T-cell (primary cell): ENCODE results near the gene PSMD8. TPM values are rescaled to one million over a fixed set of nuclear protein-coding genes. Genes with fewer than 3 reads are reported as not detected.
"Not testable (repeated sequence)": the region's sequence is repeated elsewhere in the genome, so short reads cannot be mapped to it uniquely, and the experiment has no call there.

Source experiments
- ATAC-seq, 4 experiments: fragments of 200-7000 bp in 3 of 4; fragments of 150-1000 bp in 1 of 4; cut with Tn5 transposase; replicated peaks in 1 of 4; 1 replicate in 3 of 4; 2 replicates in 1 of 4; pipeline ENCODE4 v1.10.0; 2021; ENCODE audit warnings: moderate library complexity in 3 of 4, mild to moderate bottlenecking in 2 of 4, moderate number of reproducible peaks in 1 of 4
- CTCF ChIA-PET, 2 donors: fragments of 300-600 bp; sonication (Branson Sonifier 250); formaldehyde crosslinking; loops; one replicate each; lab custom pipeline; 2022; ENCODE audit warnings: antibody characterized with exemption in 2 of 2; lab: Charles Lee
- POLR2A ChIA-PET, 2 donors: fragments of 300-600 bp; sonication (Branson Sonifier 250); formaldehyde crosslinking; loops; one replicate each; lab custom pipeline; 2022; ENCODE audit warnings: antibody characterized with exemption in 2 of 2; lab: Charles Lee
- DNase-seq, 35 experiments: peaks; one replicate each; pipeline versions ENCODE4 v3.0.0 to v3.0.0-alpha.2; 2013 to 2023
- H3K27ac ChIP-seq: one replicate; pipeline ENCODE4 v1.5.1; 2013; ENCODE audit warnings: low read length
- H3K27me3 ChIP-seq, 2 experiments: replicated peaks in 1 of 2; 1 replicate in 1 of 2; 2 replicates in 1 of 2; pipeline versions ENCODE4 v1.6.1 to v1.7.0; 2013; ENCODE audit warnings: low read length in 1 of 2, mixed read lengths in 1 of 2; ENCODE audit not compliant: control insufficient read depth in 2 of 2, insufficient read depth in 2 of 2; ENCODE audit errors: extremely low read depth in 1 of 2
- H3K36me3 ChIP-seq, 2 donors: 1 replicate in 1 of 2; 2 replicates in 1 of 2; pipeline versions ENCODE4 v1.6.1 to v1.7.0; 2013; ENCODE audit warnings: low read length in 1 of 2; ENCODE audit not compliant: control insufficient read depth in 2 of 2, insufficient read depth in 1 of 2; ENCODE audit errors: extremely low read depth in 1 of 2
- H3K4me1 ChIP-seq, 2 experiments: 1 replicate in 1 of 2; 2 replicates in 1 of 2; pipeline versions ENCODE4 v1.6.1 to v1.7.0; 2013; ENCODE audit warnings: low read length in 2 of 2, mixed read lengths in 1 of 2; ENCODE audit not compliant: insufficient read depth in 2 of 2, control insufficient read depth in 1 of 2; ENCODE audit errors: extremely low read depth in 1 of 2
- H3K4me3 ChIP-seq, 2 donors: 1 replicate in 1 of 2; 2 replicates in 1 of 2; pipeline versions ENCODE4 v1.5.1 to v1.7.0; 2013; ENCODE audit warnings: mild to moderate bottlenecking in 2 of 2, low read length in 1 of 2, moderate library complexity in 1 of 2; ENCODE audit not compliant: control insufficient read depth in 1 of 2; ENCODE audit errors: extremely low read depth in 1 of 2
- H3K9me3 ChIP-seq: 2 replicates; pipeline ENCODE4 v1.7.0; 2013
- H3K27ac Mint-ChIP-seq, 2 donors: one replicate each; pipeline ENCODE4 v1.8.0; 2020 to 2021; ENCODE audit warnings: mild to moderate bottlenecking in 2 of 2, mixed read lengths in 2 of 2
- H3K27me3 Mint-ChIP-seq, 2 donors: one replicate each; pipeline ENCODE4 v1.8.0; 2021 to 2022; ENCODE audit warnings: mixed read lengths in 2 of 2
- H3K36me3 Mint-ChIP-seq: one replicate; pipeline ENCODE4 v1.8.0; 2021; ENCODE audit warnings: mixed read lengths
- H3K4me1 Mint-ChIP-seq, 3 donors: one replicate each; pipeline ENCODE4 v1.8.0; 2020 to 2022; ENCODE audit warnings: mixed read lengths in 3 of 3, mild to moderate bottlenecking in 1 of 3
- H3K4me3 Mint-ChIP-seq, 3 donors: one replicate each; pipeline ENCODE4 v1.8.0; 2020 to 2022; ENCODE audit warnings: mild to moderate bottlenecking in 3 of 3, mixed read lengths in 3 of 3, moderate library complexity in 3 of 3
- H3K9me3 Mint-ChIP-seq, 3 donors: one replicate each; pipeline ENCODE4 v1.8.0; 2020 to 2022; ENCODE audit warnings: mixed read lengths in 3 of 3
- WGBS: methylation state at CpG from one replicate; pipeline ENCODE4 v1.1.5; 2013; ENCODE audit warnings: missing lambda C conversion rate; ENCODE audit not compliant: insufficient coverage; 5-methylcytosine and 5-hydroxymethylcytosine counted together
- total RNA-seq, 35 experiments: library from RNA in 6 of 35; stranded (reverse) in 6 of 35; fragments of 120-200 nt in 1 of 35; gene quantifications; one replicate each; pipeline versions ENCODE4 v1.2.1 to v1.2.4 and lab custom pipeline; 2013 to 2026

Gene PSMD8
- total RNA-seq, 5 donors from 2014 or later (not counting 1 experiment from before 2014, with no cell fraction given), result 76.4 to 95.2 (median 85.8) TPM

GRCh38 chr19:38421856-38422255, 47.5 kb downstream of the PSMD8 start:
- ATAC-seq, result no peak
- DNase-seq, result no peak
- H3K27me3 Mint-ChIP-seq, result peaks cover 5 to 6% of the 10 kb centered on the region in 2 donors
- Histone ChIP-seq H3K27me3 (peaks cover 0 to 35% of the 10 kb centered on the region in 2 experiments), H3K36me3 (no peaks in the 10 kb centered on the region), H3K9me3 (no peaks in the 10 kb centered on the region), H3K4me1 (peaks cover 12 to 31% of the 10 kb centered on the region in 2 experiments), H3K4me3 (no peak overlapping the region), H3K27ac (no peak overlapping the region)
- ChIA-PET CTCF (no interaction called here), POLR2A (no interaction called here)
- H3K27ac Mint-ChIP-seq, result no peak overlapping the region
- no peak overlapping the region for H3K4me3 Mint-ChIP-seq
- peaks cover 24 to 38% (median 31%) of the 10 kb centered on the region in 3 donors for H3K4me1 Mint-ChIP-seq
- H3K36me3 Mint-ChIP-seq, result no peaks in the 10 kb centered on the region
- WGBS, result 91% methylated on average over 14 of the region's 14 CpGs
- H3K9me3 Mint-ChIP-seq, result no peaks in the 10 kb centered on the region

GRCh38 chr19:38422438-38422837, 48.1 kb downstream of the PSMD8 start:
- Histone ChIP-seq H3K27ac (no peak overlapping the region), H3K4me3 (no peak overlapping the region), H3K27me3 (peaks cover 0 to 38% of the 10 kb centered on the region in 2 experiments), H3K4me1 (peaks cover 11 to 29% of the 10 kb centered on the region in 2 experiments), H3K36me3 (no peaks in the 10 kb centered on the region), H3K9me3 (no peaks in the 10 kb centered on the region)
- ChIA-PET CTCF (no interaction called here), POLR2A (no interaction called here)
- H3K27me3 Mint-ChIP-seq, result peaks cover 5 to 6% of the 10 kb centered on the region in 2 donors
- H3K4me3 Mint-ChIP-seq, result no peak overlapping the region
- no peak overlapping the region for H3K27ac Mint-ChIP-seq
- ATAC-seq (no peak), DNase-seq (no peak)
- no peaks in the 10 kb centered on the region for H3K9me3 Mint-ChIP-seq
- 94% methylated on average over 6 of the region's 7 CpGs for WGBS
- peaks cover 19 to 32% (median 29%) of the 10 kb centered on the region in 3 donors for H3K4me1 Mint-ChIP-seq
- H3K36me3 Mint-ChIP-seq, result no peaks in the 10 kb centered on the region

- Mint-ChIP-seq H3K27me3 (peaks cover 8 to 15% of the 10 kb centered on the region in 2 donors), H3K4me3 (no peak overlapping the region), H3K9me3 (no peaks in the 10 kb centered on the region), H3K4me1 (peaks cover 15 to 20% (median 20%) of the 10 kb centered on the region in 3 donors), H3K27ac (no peak overlapping the region), H3K36me3 (no peaks in the 10 kb centered on the region)
- H3K27me3 ChIP-seq, result peaks cover 0 to 42% of the 10 kb centered on the region in 2 experiments
- DNase-seq, result no peak
- H3K9me3 ChIP-seq, result no peaks in the 10 kb centered on the region
- 71% methylated on average over 1 of the region's 5 CpGs for WGBS
- H3K4me3 ChIP-seq, result no peak overlapping the region
- no peak for ATAC-seq
- ChIA-PET POLR2A (no interaction called here), CTCF (interaction anchor here in 1 of 2 donors (0.7 kb wide), 1 partner anchor 1804 kb away, joined by 3 read pairs; no protein-coding TSS in a partner anchor)
- H3K27ac ChIP-seq, result no peak overlapping the region
- no peaks in the 10 kb centered on the region for H3K36me3 ChIP-seq
- H3K4me1 ChIP-seq, result peaks cover 0 to 23% of the 10 kb centered on the region in 2 experiments
Observed at GRCh38 chr19:38424272-38424671, 49.9 kb downstream of the PSMD8 start.

GRCh38 chr19:38425222-38425809, 50.9 kb downstream of the PSMD8 start:
- H3K4me3 Mint-ChIP-seq, result peak overlapping the region in 1 of 3 donors; percentile 27
- DNase-seq (no peak), ATAC-seq (no peak)
- H3K27me3 Mint-ChIP-seq, result peaks cover 8 to 18% of the 10 kb centered on the region in 2 donors
- peaks cover 0 to 23% of the 10 kb centered on the region in 2 experiments for H3K4me1 ChIP-seq
- H3K4me1 Mint-ChIP-seq, result peaks cover 18 to 24% (median 23%) of the 10 kb centered on the region in 3 donors
- WGBS, result 94% methylated on average over 3 of the region's 7 CpGs
- ChIA-PET CTCF (no interaction called here), POLR2A (no interaction called here)
- peaks cover 0 to 34% of the 10 kb centered on the region in 2 experiments for H3K27me3 ChIP-seq
- no peak overlapping the region for H3K27ac Mint-ChIP-seq
- no peaks in the 10 kb centered on the region for H3K36me3 Mint-ChIP-seq
- H3K9me3 Mint-ChIP-seq, result no peaks in the 10 kb centered on the region
- H3K27ac ChIP-seq, result no peak overlapping the region
- no peaks in the 10 kb centered on the region for H3K36me3 ChIP-seq
- H3K9me3 ChIP-seq, result no peaks in the 10 kb centered on the region
- H3K4me3 ChIP-seq, result no peak overlapping the region

- no peaks in the 10 kb centered on the region for H3K36me3 Mint-ChIP-seq
- no peaks in the 10 kb centered on the region for H3K9me3 Mint-ChIP-seq
- H3K4me1 Mint-ChIP-seq, result peaks cover 18 to 24% (median 23%) of the 10 kb centered on the region in 3 donors
- POLR2A ChIA-PET, result no interaction called here
- WGBS, result 67% methylated on average over 6 of the region's 20 CpGs
- peak; percentile 40 to 78 (median 54) for ATAC-seq
- Histone ChIP-seq H3K36me3 (no peaks in the 10 kb centered on the region), H3K9me3 (no peaks in the 10 kb centered on the region), H3K4me3 (peak within 1 kb of the TSS in 1 of 2 donors; percentile 17), H3K4me1 (peaks cover 0 to 23% of the 10 kb centered on the region in 2 experiments), H3K27ac (no peak within 1 kb of the TSS), H3K27me3 (peaks cover 0 to 33% of the 10 kb centered on the region in 2 experiments)
- DNase-seq, result peak in 30 of 35 experiments; percentile 12 to 58 (median 28)
- peaks cover 8 to 18% of the 10 kb centered on the region in 2 donors for H3K27me3 Mint-ChIP-seq
- CTCF ChIA-PET, result interaction anchor here in 1 of 2 donors (0.5 kb wide), 1 partner anchor 520 kb away, joined by 3 read pairs; the partner anchor contains the start of gene WDR87
- H3K4me3 Mint-ChIP-seq, result peak within 1 kb of the TSS; percentile 26 to 68 (median 40)
- H3K27ac Mint-ChIP-seq, result no peak within 1 kb of the TSS
Observed at GRCh38 chr19:38425810-38426466, 51.6 kb downstream of the PSMD8 start, which contains the start of gene RASGRP4. Gene RASGRP4 (minus strand): TSS chr19:38426219. CDS start chr19:38426091, 128 bp downstream.

GRCh38 chr19:38427035-38427677, 52.8 kb downstream of the PSMD8 start:
- H3K36me3 Mint-ChIP-seq, H3K36me3 ChIP-seq, H3K27ac ChIP-seq, H3K9me3 Mint-ChIP-seq, CTCF ChIA-PET, H3K4me3 ChIP-seq, H3K9me3 ChIP-seq, POLR2A ChIA-PET: not testable (repeated sequence)
- Histone ChIP-seq H3K27me3 (peaks cover 0 to 32% of the 10 kb centered on the region in 2 experiments), H3K4me1 (peaks cover 0 to 23% of the 10 kb centered on the region in 2 experiments)
- peaks cover 18 to 24% (median 23%) of the 10 kb centered on the region in 3 donors for H3K4me1 Mint-ChIP-seq
- peak overlapping the region in 1 of 3 donors; percentile 21 for H3K4me3 Mint-ChIP-seq
- peak in 1 of 35 experiments; percentile 53 for DNase-seq
- peak in 2 of 4 experiments; percentile 20 to 77 for ATAC-seq
- peaks cover 8 to 18% of the 10 kb centered on the region in 2 donors for H3K27me3 Mint-ChIP-seq
- H3K27ac Mint-ChIP-seq, result peak overlapping the region in 1 of 2 donors; percentile 43
- 51% methylated on average over 6 of the region's 17 CpGs for WGBS
